Neural cell (in vitro differentiated cells): Measurements from ENCODE around the gene CIB1. TPM values are rescaled to one million over a fixed set of nuclear protein-coding genes. Genes with fewer than 3 reads are reported as not detected.

Experiments
- H2AFZ ChIP-seq: fragments of 200-600, 300-800 bp; sonication (generic), shearing (Covaris generic); 2 replicates; pipeline ENCODE4 v1.6.0; 2014; ENCODE audit warnings: low read depth, mild to moderate bottlenecking, antibody characterized with exemption, low read length, moderate library complexity
- H3F3A ChIP-seq: fragments of 200-600 bp; shearing (Covaris generic); 2 replicates; pipeline ENCODE4 v1.6.1; 2016; ENCODE audit warnings: mild to moderate bottlenecking, moderate library complexity, mixed read lengths, antibody characterized with exemption, low read length; ENCODE audit not compliant: insufficient read depth, poor library complexity, severe bottlenecking
- H3K27ac ChIP-seq: fragments of 200-600, 300-800 bp; sonication (generic), shearing (Covaris generic); 2 replicates; pipeline ENCODE4 v1.5.1; 2014; ENCODE audit warnings: mild to moderate bottlenecking, low read length, moderate library complexity
- H3K27me3 ChIP-seq: fragments of 300-800, 200-600 bp; sonication (generic), shearing (Covaris generic); 2 replicates; pipeline ENCODE4 v1.6.0; 2014; ENCODE audit warnings: mild to moderate bottlenecking, low read depth, low read length, moderate library complexity; ENCODE audit not compliant: insufficient read depth
- H3K36me3 ChIP-seq: fragments of 300-800, 200-600 bp; sonication (generic), shearing (Covaris generic); 2 replicates; pipeline ENCODE4 v1.5.1; 2014; ENCODE audit warnings: mild to moderate bottlenecking, antibody characterized with exemption, low read length, moderate library complexity; ENCODE audit not compliant: insufficient read depth
- H3K4me2 ChIP-seq: fragments of 300-800, 200-600 bp; sonication (generic), shearing (Covaris generic); 2 replicates; pipeline ENCODE4 v1.6.0; 2014; ENCODE audit warnings: mild to moderate bottlenecking, low read length
- H3K4me3 ChIP-seq: fragments of 300-800, 200-600 bp; sonication (generic), shearing (Covaris generic); 2 replicates; pipeline ENCODE4 v1.5.1; 2014; ENCODE audit warnings: mild to moderate bottlenecking, low read length, moderate library complexity
- H3K79me2 ChIP-seq: fragments of 200-600 bp; shearing (Covaris generic); replicated peaks from 2 replicates; pipeline ENCODE4 v1.6.0; 2014; ENCODE audit warnings: mild to moderate bottlenecking, low read length, moderate library complexity; ENCODE audit not compliant: insufficient read depth
- H3K9ac ChIP-seq: fragments of 300-800, 200-600 bp; sonication (generic), shearing (Covaris generic); 2 replicates; pipeline ENCODE4 v1.6.1; 2016; ENCODE audit warnings: mild to moderate bottlenecking, low read length, mixed read lengths
- H3K9me2 ChIP-seq: fragments of 200-600 bp; shearing (Covaris generic); 2 replicates; pipeline ENCODE4 v1.6.1; 2016; ENCODE audit warnings: mild to moderate bottlenecking, low read length, mixed read lengths; ENCODE audit not compliant: insufficient read depth
- H3K9me3 ChIP-seq: fragments of 200-600, 300-800 bp; sonication (generic), shearing (Covaris generic); 2 replicates; pipeline ENCODE4 v1.6.1; 2016; ENCODE audit warnings: mild to moderate bottlenecking, mixed run types, low read length, moderate library complexity, mixed read lengths
- H4K20me1 ChIP-seq: fragments of 200-600 bp; shearing (Covaris generic); 2 replicates; pipeline ENCODE4 v1.6.1; 2016; ENCODE audit warnings: mild to moderate bottlenecking, mixed run types; ENCODE audit not compliant: insufficient read depth
- EP300 ChIP-seq: fragments of 450-650 bp; conservative IDR thresholded peaks from 2 replicates; pipeline ENCODE4 v1.6.1; 2014; ENCODE audit warnings: antibody characterized with exemption, mild to moderate bottlenecking, moderate library complexity; ENCODE audit not compliant: poor library complexity, severe bottlenecking
- EZH2 ChIP-seq: fragments of 200-600, 300-800 bp; shearing (Covaris generic), sonication (generic); IDR thresholded peaks from 2 replicates; pipeline ENCODE4 v1.6.1; 2014; ENCODE audit warnings: antibody characterized with exemption, low read length, borderline replicate concordance, mild to moderate bottlenecking; ENCODE audit not compliant: insufficient read depth, poor library complexity, severe bottlenecking
- MXI1 ChIP-seq: fragments of 450-650 bp; conservative IDR thresholded peaks from 2 replicates; pipeline ENCODE4 v1.6.1; 2014; ENCODE audit warnings: antibody characterized with exemption, mild to moderate bottlenecking; ENCODE audit not compliant: poor library complexity, severe bottlenecking
- POLR2AphosphoS5 ChIP-seq: IDR thresholded peaks from 2 replicates; pipeline ENCODE4 v1.6.1; 2012
- RAD21 ChIP-seq: fragments of 450-650 bp; conservative IDR thresholded peaks from 2 replicates; pipeline ENCODE4 v1.6.1; 2014; ENCODE audit warnings: antibody characterized with exemption, mild to moderate bottlenecking, moderate library complexity
- SMC3 ChIP-seq: fragments of 450-650 bp; conservative IDR thresholded peaks from 2 replicates; pipeline ENCODE4 v1.6.1; 2014; ENCODE audit warnings: antibody characterized with exemption, mild to moderate bottlenecking, moderate library complexity; ENCODE audit not compliant: poor library complexity
- TAF1 ChIP-seq: IDR thresholded peaks from 2 replicates; pipeline ENCODE4 v1.6.1; 2012; ENCODE audit warnings: low read depth
- polyA plus RNA-seq: library from polyadenylated mRNA; depleted of rRNA; stranded (reverse); fragments of >200 nt; gene quantifications from 2 replicates; pipeline ENCODE4 v1.2.3, GENCODE V29; 2014
- TF ChIP-seq, protein P1 (sequence below): fragments of 450-650 bp; IDR thresholded peaks from 2 replicates; pipeline ENCODE4 v1.5.1; 2014; ENCODE audit warnings: antibody characterized with exemption, mild to moderate bottlenecking, moderate library complexity; ENCODE audit not compliant: poor library complexity, severe bottlenecking
- TF ChIP-seq, protein P2 (sequence below): IDR thresholded peaks from 2 replicates; pipeline ENCODE4 v1.6.1; 2012; ENCODE audit warnings: borderline replicate concordance

Gene CIB1
- polyA plus RNA-seq, 1 donor from 2014 or later: 9.4 TPM

DNA sequence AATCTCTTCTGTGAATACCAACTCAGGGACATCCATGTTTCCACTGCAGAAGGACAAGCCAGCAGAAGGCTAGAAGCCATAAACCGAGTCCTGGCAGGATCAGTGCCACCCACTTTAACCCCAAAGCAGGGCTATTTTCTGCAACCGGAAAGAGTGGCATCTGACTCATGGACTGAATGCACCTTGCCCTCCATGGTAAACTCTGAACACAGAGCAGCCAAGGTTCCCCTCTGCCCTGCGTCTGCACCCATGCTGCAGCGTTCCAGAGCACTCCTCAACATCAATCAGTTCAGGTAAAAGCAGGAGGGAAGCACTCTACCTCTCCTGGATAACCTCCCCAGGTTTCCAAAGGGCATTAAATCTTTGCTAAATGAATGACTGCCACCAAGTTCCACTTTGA lies 30.9 kb upstream of the CIB1 start:
- H3K9me2 ChIP-seq: no peaks in the 10 kb centered on the region
- no peaks in the 10 kb centered on the region for H3K27me3 ChIP-seq
- peaks cover 38% of the 10 kb centered on the region for H3K79me2 ChIP-seq
- TF ChIP-seq EP300: no peak
- no peak for TF ChIP-seq TAF1
- TF ChIP-seq RAD21: no peak
- TF ChIP-seq SMC3: no peak
- TF ChIP-seq, protein P1, sequence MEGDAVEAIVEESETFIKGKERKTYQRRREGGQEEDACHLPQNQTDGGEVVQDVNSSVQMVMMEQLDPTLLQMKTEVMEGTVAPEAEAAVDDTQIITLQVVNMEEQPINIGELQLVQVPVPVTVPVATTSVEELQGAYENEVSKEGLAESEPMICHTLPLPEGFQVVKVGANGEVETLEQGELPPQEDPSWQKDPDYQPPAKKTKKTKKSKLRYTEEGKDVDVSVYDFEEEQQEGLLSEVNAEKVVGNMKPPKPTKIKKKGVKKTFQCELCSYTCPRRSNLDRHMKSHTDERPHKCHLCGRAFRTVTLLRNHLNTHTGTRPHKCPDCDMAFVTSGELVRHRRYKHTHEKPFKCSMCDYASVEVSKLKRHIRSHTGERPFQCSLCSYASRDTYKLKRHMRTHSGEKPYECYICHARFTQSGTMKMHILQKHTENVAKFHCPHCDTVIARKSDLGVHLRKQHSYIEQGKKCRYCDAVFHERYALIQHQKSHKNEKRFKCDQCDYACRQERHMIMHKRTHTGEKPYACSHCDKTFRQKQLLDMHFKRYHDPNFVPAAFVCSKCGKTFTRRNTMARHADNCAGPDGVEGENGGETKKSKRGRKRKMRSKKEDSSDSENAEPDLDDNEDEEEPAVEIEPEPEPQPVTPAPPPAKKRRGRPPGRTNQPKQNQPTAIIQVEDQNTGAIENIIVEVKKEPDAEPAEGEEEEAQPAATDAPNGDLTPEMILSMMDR: no peak
- TF ChIP-seq MXI1: no peak
- no peak for TF ChIP-seq EZH2
- TF ChIP-seq POLR2AphosphoS5: no peak
- TF ChIP-seq, protein P2, sequence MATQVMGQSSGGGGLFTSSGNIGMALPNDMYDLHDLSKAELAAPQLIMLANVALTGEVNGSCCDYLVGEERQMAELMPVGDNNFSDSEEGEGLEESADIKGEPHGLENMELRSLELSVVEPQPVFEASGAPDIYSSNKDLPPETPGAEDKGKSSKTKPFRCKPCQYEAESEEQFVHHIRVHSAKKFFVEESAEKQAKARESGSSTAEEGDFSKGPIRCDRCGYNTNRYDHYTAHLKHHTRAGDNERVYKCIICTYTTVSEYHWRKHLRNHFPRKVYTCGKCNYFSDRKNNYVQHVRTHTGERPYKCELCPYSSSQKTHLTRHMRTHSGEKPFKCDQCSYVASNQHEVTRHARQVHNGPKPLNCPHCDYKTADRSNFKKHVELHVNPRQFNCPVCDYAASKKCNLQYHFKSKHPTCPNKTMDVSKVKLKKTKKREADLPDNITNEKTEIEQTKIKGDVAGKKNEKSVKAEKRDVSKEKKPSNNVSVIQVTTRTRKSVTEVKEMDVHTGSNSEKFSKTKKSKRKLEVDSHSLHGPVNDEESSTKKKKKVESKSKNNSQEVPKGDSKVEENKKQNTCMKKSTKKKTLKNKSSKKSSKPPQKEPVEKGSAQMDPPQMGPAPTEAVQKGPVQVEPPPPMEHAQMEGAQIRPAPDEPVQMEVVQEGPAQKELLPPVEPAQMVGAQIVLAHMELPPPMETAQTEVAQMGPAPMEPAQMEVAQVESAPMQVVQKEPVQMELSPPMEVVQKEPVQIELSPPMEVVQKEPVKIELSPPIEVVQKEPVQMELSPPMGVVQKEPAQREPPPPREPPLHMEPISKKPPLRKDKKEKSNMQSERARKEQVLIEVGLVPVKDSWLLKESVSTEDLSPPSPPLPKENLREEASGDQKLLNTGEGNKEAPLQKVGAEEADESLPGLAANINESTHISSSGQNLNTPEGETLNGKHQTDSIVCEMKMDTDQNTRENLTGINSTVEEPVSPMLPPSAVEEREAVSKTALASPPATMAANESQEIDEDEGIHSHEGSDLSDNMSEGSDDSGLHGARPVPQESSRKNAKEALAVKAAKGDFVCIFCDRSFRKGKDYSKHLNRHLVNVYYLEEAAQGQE: no peak
- peak overlapping the region; percentile 92 for H3K9ac ChIP-seq
- peaks cover 3% of the 10 kb centered on the region for H3F3A ChIP-seq
- peak overlapping the region; percentile 74 for H2AFZ ChIP-seq
- H4K20me1 ChIP-seq: peaks cover under 1% of the 10 kb centered on the region
- no peaks in the 10 kb centered on the region for H3K36me3 ChIP-seq
- H3K4me3 ChIP-seq: peak overlapping the region; percentile 78
- H3K9me3 ChIP-seq: no peaks in the 10 kb centered on the region
- peak overlapping the region; percentile 94 for H3K27ac ChIP-seq
- peak overlapping the region; percentile 95 for H3K4me2 ChIP-seq

DNA sequence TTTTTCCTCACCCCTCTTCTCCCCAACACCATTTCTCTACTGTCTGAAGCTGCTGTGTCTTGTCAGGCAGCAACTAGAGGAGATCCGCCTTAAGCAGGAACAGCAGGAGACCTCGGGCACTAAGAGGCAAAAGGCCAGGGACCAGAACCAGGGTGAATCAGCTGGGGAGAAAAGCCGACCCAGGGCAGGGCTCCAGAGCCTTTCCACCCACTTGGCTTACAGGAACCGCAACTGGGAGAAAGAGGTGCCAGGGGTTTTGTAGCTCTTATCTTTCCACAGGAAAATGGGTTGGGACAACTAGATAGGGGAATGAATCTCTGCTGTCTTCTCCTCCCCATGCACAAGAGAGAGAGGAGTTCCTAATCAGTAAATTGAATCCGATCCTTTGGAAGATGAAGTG lies 28.7 kb upstream of the CIB1 start:
- peaks cover 17% of the 10 kb centered on the region for H3K79me2 ChIP-seq

More for the DNA sequence above, 28.7 kb upstream of the CIB1 start:
- H4K20me1 ChIP-seq: no peaks in the 10 kb centered on the region
- H2AFZ ChIP-seq: no peak overlapping the region
- no peaks in the 10 kb centered on the region for H3K9me2 ChIP-seq
- peaks cover 3% of the 10 kb centered on the region for H3F3A ChIP-seq
- no peak overlapping the region for H3K27ac ChIP-seq
- H3K9ac ChIP-seq: no peak overlapping the region
- no peaks in the 10 kb centered on the region for H3K9me3 ChIP-seq
- no peaks in the 10 kb centered on the region for H3K36me3 ChIP-seq
- no peaks in the 10 kb centered on the region for H3K27me3 ChIP-seq
- H3K4me2 ChIP-seq: no peak overlapping the region
- no peak for TF ChIP-seq TAF1
- TF ChIP-seq RAD21: no peak
- TF ChIP-seq POLR2AphosphoS5: no peak
- no peak for TF ChIP-seq SMC3
- TF ChIP-seq EP300: no peak
- no peak for TF ChIP-seq EZH2
- TF ChIP-seq, protein P1: no peak
- TF ChIP-seq, protein P2: no peak
- no peak for TF ChIP-seq MXI1
- no peak overlapping the region for H3K4me3 ChIP-seq
